WTC11 (cell line): ENCODE measurements around the gene GABRB1. TPM values are rescaled to one million over a fixed set of nuclear protein-coding genes. Genes with fewer than 3 reads are reported as not detected.
"Not testable (repeated sequence)": the region's sequence is repeated elsewhere in the genome, so short reads cannot be mapped to it uniquely, and the experiment has no call there.

ENCODE experiments used
- ATAC-seq: fragments of 200-7000 bp; cut with Tn5 transposase; 2 replicates; pipeline ENCODE4 v1.10.0; 2021; ENCODE audit warnings: mild to moderate bottlenecking, moderate library complexity
- CTCF ChIA-PET: fragments of 300-600 bp; sonication (Branson Sonifier 250); formaldehyde crosslinking; loops from one replicate; lab custom pipeline; 2021; ENCODE audit warnings: antibody characterized with exemption; lab: Charles Lee
- POLR2A ChIA-PET: fragments of 350-600 bp; sonication (Branson Sonifier 250); formaldehyde crosslinking; loops from one replicate; lab custom pipeline; 2021; ENCODE audit warnings: antibody characterized with exemption; lab: Charles Lee
- DNase-seq: peaks from one replicate; pipeline ENCODE4 v3.0.0; 2021; ENCODE audit warnings: low spot score
- H3K27ac Mint-ChIP-seq: 2 replicates; pipeline ENCODE4 v1.8.0; 2021; ENCODE audit warnings: mixed read lengths
- H3K27me3 Mint-ChIP-seq: 2 replicates; pipeline ENCODE4 v1.8.0; 2021; ENCODE audit warnings: low read depth, mild to moderate bottlenecking, moderate library complexity, mixed read lengths
- H3K36me3 Mint-ChIP-seq: 2 replicates; pipeline ENCODE4 v1.8.0; 2021; ENCODE audit warnings: mixed read lengths
- H3K4me1 Mint-ChIP-seq: 2 replicates; pipeline ENCODE4 v1.8.0; 2022; ENCODE audit warnings: mixed read lengths
- H3K4me3 Mint-ChIP-seq: 2 replicates; pipeline ENCODE4 v1.8.0; 2021; ENCODE audit warnings: mild to moderate bottlenecking, moderate library complexity, mixed read lengths
- H3K9me3 Mint-ChIP-seq: 2 replicates; pipeline ENCODE4 v1.8.0; 2021; ENCODE audit warnings: mixed read lengths
- AFF4 ChIP-seq: sonication (generic); formaldehyde crosslinking; IDR thresholded peaks from 2 replicates; pipeline ENCODE4 v1.8.1; 2023; ENCODE audit warnings: mild to moderate bottlenecking, missing genetic modification reagents, borderline replicate concordance
- AR ChIP-seq: fragments of 250-450 bp; sonication (Bioruptor Pico); IDR thresholded peaks from 2 replicates; pipeline ENCODE4 v1.9.0; 2021; ENCODE audit warnings: mild to moderate bottlenecking
- CREM ChIP-seq: sonication (generic); formaldehyde crosslinking; IDR thresholded peaks from 2 replicates; pipeline ENCODE4 v1.8.1; 2022; ENCODE audit warnings: mild to moderate bottlenecking, missing genetic modification reagents, moderate library complexity
- ERG ChIP-seq: fragments of 250-450 bp; sonication (Bioruptor Pico); IDR thresholded peaks from 2 replicates; pipeline ENCODE4 v1.8.0; 2021; ENCODE audit warnings: mild to moderate bottlenecking
- FOXK1 ChIP-seq: sonication (generic); formaldehyde crosslinking; IDR thresholded peaks from 2 replicates; pipeline ENCODE4 v1.8.0; 2022; ENCODE audit warnings: mild to moderate bottlenecking, moderate library complexity, missing genetic modification reagents
- FOXP1 ChIP-seq: sonication (generic); formaldehyde crosslinking; IDR thresholded peaks from 2 replicates; pipeline ENCODE4 v1.8.0; 2022; ENCODE audit warnings: missing genetic modification reagents, mild to moderate bottlenecking, moderate library complexity, borderline replicate concordance
- MYBL2 ChIP-seq: sonication (generic); formaldehyde crosslinking; IDR thresholded peaks from 2 replicates; pipeline ENCODE4 v1.8.1; 2023; ENCODE audit warnings: mild to moderate bottlenecking, moderate library complexity, missing genetic modification reagents
- NR1H2 ChIP-seq: sonication (generic); formaldehyde crosslinking; IDR thresholded peaks from 2 replicates; pipeline ENCODE4 v1.9.0; 2021; ENCODE audit warnings: mild to moderate bottlenecking, moderate library complexity, missing genetic modification reagents
- PREB ChIP-seq: sonication (generic); formaldehyde crosslinking; IDR thresholded peaks from 2 replicates; pipeline ENCODE4 v1.8.1; 2022; ENCODE audit warnings: mild to moderate bottlenecking, missing genetic modification reagents, moderate library complexity, borderline replicate concordance
- RELA ChIP-seq: sonication (generic); formaldehyde crosslinking; IDR thresholded peaks from 2 replicates; pipeline ENCODE4 v1.8.1; 2022; ENCODE audit warnings: missing genetic modification reagents, mild to moderate bottlenecking, borderline replicate concordance
- STAT6 ChIP-seq: sonication (generic); formaldehyde crosslinking; conservative IDR thresholded peaks from 2 replicates; pipeline ENCODE4 v1.8.1; 2023; ENCODE audit warnings: mild to moderate bottlenecking, low read depth, missing genetic modification reagents, moderate library complexity
- TP53 ChIP-seq: sonication (generic); formaldehyde crosslinking; IDR thresholded peaks from 2 replicates; pipeline ENCODE4 v1.8.1; 2023; ENCODE audit warnings: mild to moderate bottlenecking, missing genetic modification reagents
- ZMAT4 ChIP-seq: fragments of 250-450 bp; sonication (Bioruptor Pico); IDR thresholded peaks from 2 replicates; pipeline ENCODE4 v1.9.0; 2021; ENCODE audit warnings: mild to moderate bottlenecking
- ZNF121 ChIP-seq: sonication (generic); formaldehyde crosslinking; IDR thresholded peaks from 2 replicates; pipeline ENCODE4 v1.8.0; 2023; ENCODE audit warnings: missing genetic modification reagents
- total RNA-seq: library from RNA; stranded (reverse); gene quantifications from 3 replicates; pipeline ENCODE4 v1.2.3, GENCODE V29; 2021

The GABRB1 gene
- total RNA-seq, 1 experiment from 2014 or later, result 0.66 TPM

- TF ChIP-seq RELA (CRISPR knock-in tag) (no peak), CREM (CRISPR knock-in tag) (no peak), PREB (CRISPR knock-in tag) (no peak), NR1H2 (CRISPR knock-in tag) (no peak), ZNF121 (no peak), AR (CRISPR knock-in tag) (no peak), ERG (CRISPR knock-in tag) (no peak)
These were observed 343.1 kb downstream of the GABRB1 start (continued) for GRCh38 chr4:47374477-47374876.

- peak; percentile 12 for DNase-seq
- H3K4me3 Mint-ChIP-seq, ATAC-seq, CTCF ChIA-PET, H3K36me3 Mint-ChIP-seq, H3K4me1 Mint-ChIP-seq, H3K27me3 Mint-ChIP-seq, H3K27ac Mint-ChIP-seq, POLR2A ChIA-PET: not testable (repeated sequence)
- peaks cover 14% of the 10 kb centered on the region for H3K9me3 Mint-ChIP-seq
These were observed 346.7 kb downstream of the GABRB1 start for GRCh38 chr4:47378021-47378530.

- ChIA-PET CTCF (no interaction called here), POLR2A (no interaction called here)
- Mint-ChIP-seq H3K36me3 (no peaks in the 10 kb centered on the region), H3K27ac (no peak overlapping the region), H3K4me1 (no peaks in the 10 kb centered on the region), H3K9me3 (peaks cover 14% of the 10 kb centered on the region), H3K4me3 (no peak overlapping the region), H3K27me3 (no peaks in the 10 kb centered on the region)
- TF ChIP-seq MYBL2 (CRISPR knock-in tag), result no peak
- no peak for TF ChIP-seq CREM (CRISPR knock-in tag)
- TF ChIP-seq ZMAT4 (CRISPR knock-in tag), result no peak
- no peak for TF ChIP-seq AFF4 (CRISPR knock-in tag)
- no peak for TF ChIP-seq FOXP1
- no peak for TF ChIP-seq TP53
- TF ChIP-seq FOXK1 (CRISPR knock-in tag), result no peak
- TF ChIP-seq STAT6 (CRISPR knock-in tag), result no peak
- no peak for ATAC-seq
- no peak for DNase-seq
These were observed 349.8 kb downstream of the GABRB1 start for GRCh38 chr4:47381172-47381571.
